GM12873 (cell line): ENCODE measurements around the gene SCN9A.
A peak's percentile ranks its signal among the peaks of the same experiment; 100 is the strongest.

ENCODE experiments used
- CTCF ChIP-seq: IDR thresholded peaks from 2 replicates; pipeline ENCODE4 v1.5.1; 2012; ENCODE audit warnings: low read depth, mild to moderate bottlenecking, moderate library complexity, low read length, control low read depth; ENCODE audit not compliant: insufficient read depth; ENCODE audit errors: missing control alignments

SCN9A gene

DNA sequence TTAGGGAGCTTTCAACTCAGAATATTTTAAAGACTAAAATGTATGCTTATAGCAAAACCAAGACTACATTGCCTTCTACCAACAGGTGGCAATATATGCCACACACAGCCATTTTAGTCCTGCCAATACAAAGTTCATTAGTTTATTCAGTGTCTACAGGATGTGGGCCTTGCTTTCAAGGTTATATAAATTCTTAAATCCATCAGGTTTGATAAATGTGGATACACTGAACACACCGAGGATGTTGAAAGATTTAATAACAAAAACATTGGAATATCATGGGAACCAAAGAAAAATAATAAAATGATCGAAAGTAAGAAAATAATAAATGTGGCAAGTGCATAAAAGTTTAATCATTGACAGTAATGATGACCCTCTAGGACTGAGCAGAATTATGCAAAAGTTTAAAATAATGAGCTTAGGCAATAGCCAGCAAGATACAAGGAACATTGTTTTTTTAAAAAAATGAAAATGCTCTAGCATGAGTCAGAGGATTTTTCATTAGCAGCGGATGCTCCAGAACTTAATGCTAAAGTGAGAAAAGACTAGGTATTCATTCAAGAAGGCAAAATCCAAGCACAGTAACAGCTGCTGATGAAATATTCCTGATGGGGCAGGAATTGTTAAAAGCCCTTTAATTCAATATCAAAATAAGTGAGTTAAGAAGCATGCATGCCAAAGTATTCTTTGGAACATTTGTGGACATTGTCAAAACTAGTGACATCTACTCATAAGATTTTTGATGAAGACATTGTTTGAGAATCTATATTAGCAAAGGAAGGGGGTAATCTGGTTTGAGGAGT lies 14.2 kb downstream of the SCN9A start:
- TF ChIP-seq CTCF = peak; percentile 27

- TF ChIP-seq CTCF = no peak
Measured at GRCh38 chr2:166360906-166361305, 14.8 kb downstream of the SCN9A start.

DNA sequence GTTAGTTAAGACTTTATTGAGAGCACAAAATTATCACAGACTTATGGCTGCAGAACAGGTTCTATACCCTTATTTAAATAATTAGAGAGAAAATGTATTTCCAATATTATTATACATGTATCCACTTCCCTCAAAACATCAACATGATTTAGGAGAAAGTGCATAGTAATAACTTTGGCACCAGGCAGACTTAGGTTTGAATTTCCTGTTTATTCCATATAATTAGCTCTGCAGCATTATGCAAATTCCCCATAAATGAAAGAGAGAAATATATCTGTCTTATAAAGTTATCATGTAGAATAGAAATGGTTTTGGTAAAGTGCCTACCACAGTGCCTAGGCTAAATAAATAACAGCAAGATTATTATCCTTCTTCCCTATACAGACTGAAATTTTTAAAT lies 15.3 kb downstream of the SCN9A start:
- TF ChIP-seq CTCF = no peak

DNA sequence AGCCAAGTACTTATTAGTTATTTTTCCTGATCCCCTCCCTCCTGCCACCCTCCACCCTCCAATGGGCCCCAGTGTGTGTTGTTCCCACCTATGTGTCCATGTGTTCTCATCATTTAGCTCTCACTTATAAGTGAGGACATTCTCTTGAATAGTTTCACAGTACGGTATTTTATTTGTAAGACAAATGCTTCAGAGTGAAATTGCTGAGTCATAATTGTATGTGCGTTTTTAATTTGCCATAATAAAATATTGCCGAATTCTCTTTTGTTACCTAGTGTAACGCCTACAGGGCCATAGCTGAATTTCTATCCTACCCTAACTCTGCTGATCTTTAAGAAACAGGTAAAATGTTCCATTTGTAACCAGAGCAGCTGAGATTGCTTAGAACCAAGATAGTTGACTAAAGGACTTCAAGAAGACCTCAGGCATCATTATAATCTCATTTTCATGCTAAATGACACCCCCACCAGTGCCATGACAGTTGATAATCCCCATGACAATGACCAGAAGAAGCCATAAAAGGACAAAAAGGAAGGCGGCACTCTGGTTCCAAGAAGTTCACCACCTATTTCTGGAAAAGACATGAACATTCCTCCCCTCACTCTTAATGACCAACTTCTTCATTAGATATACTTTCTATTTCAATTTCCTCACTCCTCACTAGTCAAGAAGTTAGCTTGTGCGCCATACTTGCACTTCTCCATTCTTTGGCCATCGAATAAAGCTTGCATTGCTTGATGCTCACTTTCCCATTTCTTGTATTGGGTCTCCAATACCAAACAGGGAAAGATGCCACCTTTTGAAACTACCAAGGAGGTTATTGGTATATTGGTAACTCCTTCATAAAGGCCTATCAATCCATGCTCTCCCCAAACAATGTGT lies 18.4 kb downstream of the SCN9A start:
- no peak for TF ChIP-seq CTCF

DNA sequence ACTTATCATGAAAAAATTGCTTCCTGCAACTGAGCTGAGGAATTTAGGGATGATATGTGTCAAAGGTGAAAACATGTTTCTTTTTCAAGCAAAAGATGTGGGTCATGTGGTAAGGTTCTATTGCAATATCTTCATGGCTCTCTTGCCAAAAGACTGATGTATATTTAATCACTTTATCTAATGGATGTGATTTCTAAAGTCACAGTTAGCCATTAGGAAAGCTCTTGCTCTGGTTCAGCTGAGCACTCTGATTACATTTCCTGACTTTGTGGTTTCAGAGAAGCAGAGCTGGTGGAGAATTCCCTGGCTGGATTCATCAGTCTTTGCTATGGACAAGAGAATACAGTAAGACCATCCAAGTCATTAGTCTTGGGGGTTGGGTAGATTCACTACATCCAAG lies 24.4 kb downstream of the SCN9A start:
- TF ChIP-seq CTCF = no peak

- no peak for TF ChIP-seq CTCF
Measured at GRCh38 chr2:166350525-166350924, 25.2 kb downstream of the SCN9A start.
